NCI-H345 (cell line): ENCODE results near the gene DCLK2.

Source experiments
- DNase-seq: peaks from one replicate; lab custom pipeline; 2025; lab: John Stamatoyannopoulos, UW

Gene DCLK2

GRCh38 chr4:150211016-150211415 is 132.8 kb downstream of the DCLK2 start:
- DNase-seq, result no peak

- DNase-seq, result no peak
Measured at GRCh38 chr4:150211799-150212445, 133.7 kb downstream of the DCLK2 start.

- no peak for DNase-seq
Measured at GRCh38 chr4:150212485-150212884, 134.2 kb downstream of the DCLK2 start.

GRCh38 chr4:150212927-150213326 is 134.7 kb downstream of the DCLK2 start:
- DNase-seq, result no peak

- no peak for DNase-seq
Measured at GRCh38 chr4:150215601-150216000, 137.4 kb downstream of the DCLK2 start.

GRCh38 chr4:150216726-150217125 is 138.5 kb downstream of the DCLK2 start:
- DNase-seq, result no peak

GRCh38 chr4:150217192-150217591 is 138.9 kb downstream of the DCLK2 start:
- peak; percentile 38 for DNase-seq

GRCh38 chr4:150217808-150218207 is 139.6 kb downstream of the DCLK2 start:
- peak; percentile 29 for DNase-seq

- no peak for DNase-seq
Measured at GRCh38 chr4:150218447-150218846, 140.2 kb downstream of the DCLK2 start.

- DNase-seq, result no peak
Measured at GRCh38 chr4:150219841-150220240, 141.6 kb downstream of the DCLK2 start.

GRCh38 chr4:150224896-150225591 is 146.8 kb downstream of the DCLK2 start:
- no peak for DNase-seq

GRCh38 chr4:150229520-150229919 is 151.3 kb downstream of the DCLK2 start:
- no peak for DNase-seq

- DNase-seq, result no peak
Measured at GRCh38 chr4:150230561-150230960, 152.3 kb downstream of the DCLK2 start.

GRCh38 chr4:150231107-150231770 is 153.0 kb downstream of the DCLK2 start:
- DNase-seq, result no peak

- peak; percentile 20 for DNase-seq
Measured at GRCh38 chr4:150232029-150232428, 153.8 kb downstream of the DCLK2 start.

- DNase-seq, result no peak
Measured at GRCh38 chr4:150234246-150234645, 156.0 kb downstream of the DCLK2 start.

GRCh38 chr4:150235317-150235716 is 157.1 kb downstream of the DCLK2 start:
- DNase-seq, result no peak

GRCh38 chr4:150235808-150236271 is 157.6 kb downstream of the DCLK2 start:
- no peak for DNase-seq

GRCh38 chr4:150236626-150237025 is 158.4 kb downstream of the DCLK2 start:
- no peak for DNase-seq

- DNase-seq, result no peak
Measured at GRCh38 chr4:150237110-150237872, 159.0 kb downstream of the DCLK2 start.

GRCh38 chr4:150238591-150238990 is 160.3 kb downstream of the DCLK2 start:
- DNase-seq, result no peak

- no peak for DNase-seq
Measured at GRCh38 chr4:150240011-150240410, 161.8 kb downstream of the DCLK2 start.
